Gastroesophageal sphincter (tissue), 3 donors: ENCODE results near the gene SDC1.

ENCODE experiments used
- POLR2A ChIP-seq, 2 donors: fragments of 450-650 bp; IDR thresholded peaks; one replicate each; pipeline ENCODE4 v1.6.1; 2017; ENCODE audit warnings: antibody characterized with exemption in 2 of 2, mild to moderate bottlenecking in 2 of 2, moderate library complexity in 1 of 2
- TF ChIP-seq, protein P1 (sequence below), 4 experiments: fragments of 200-600 bp in 2 of 4; fragments of 450-650 bp in 2 of 4; sonication (generic) in 1 of 4; IDR thresholded peaks; one replicate each; pipeline ENCODE4 v1.5.1; 2017 to 2019; ENCODE audit warnings: antibody characterized with exemption in 4 of 4, mild to moderate bottlenecking in 2 of 4, moderate library complexity in 2 of 4

DNA sequence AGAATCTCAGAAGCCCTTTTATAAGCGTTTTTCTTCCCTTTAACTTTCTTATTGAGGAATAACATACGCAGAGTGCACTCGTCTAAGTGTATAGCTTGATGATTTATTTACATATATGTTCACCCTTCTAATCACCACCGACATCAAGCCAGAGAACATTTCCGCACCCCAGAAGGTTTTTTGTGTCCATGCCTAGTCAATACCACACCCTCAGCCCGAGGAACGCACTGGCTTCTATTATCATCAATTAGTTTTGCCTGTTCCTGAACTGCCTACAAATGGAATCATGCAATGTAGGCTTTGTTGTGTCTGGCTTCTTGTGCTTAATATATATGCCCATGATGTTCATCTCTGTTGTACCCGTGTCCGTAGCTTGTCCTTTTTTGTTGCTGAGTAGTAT lies 27.7 kb downstream of the SDC1 start:
- no peak for TF ChIP-seq POLR2A (IDR thresholded peaks at IDR 0.05)
- TF ChIP-seq, protein P1, sequence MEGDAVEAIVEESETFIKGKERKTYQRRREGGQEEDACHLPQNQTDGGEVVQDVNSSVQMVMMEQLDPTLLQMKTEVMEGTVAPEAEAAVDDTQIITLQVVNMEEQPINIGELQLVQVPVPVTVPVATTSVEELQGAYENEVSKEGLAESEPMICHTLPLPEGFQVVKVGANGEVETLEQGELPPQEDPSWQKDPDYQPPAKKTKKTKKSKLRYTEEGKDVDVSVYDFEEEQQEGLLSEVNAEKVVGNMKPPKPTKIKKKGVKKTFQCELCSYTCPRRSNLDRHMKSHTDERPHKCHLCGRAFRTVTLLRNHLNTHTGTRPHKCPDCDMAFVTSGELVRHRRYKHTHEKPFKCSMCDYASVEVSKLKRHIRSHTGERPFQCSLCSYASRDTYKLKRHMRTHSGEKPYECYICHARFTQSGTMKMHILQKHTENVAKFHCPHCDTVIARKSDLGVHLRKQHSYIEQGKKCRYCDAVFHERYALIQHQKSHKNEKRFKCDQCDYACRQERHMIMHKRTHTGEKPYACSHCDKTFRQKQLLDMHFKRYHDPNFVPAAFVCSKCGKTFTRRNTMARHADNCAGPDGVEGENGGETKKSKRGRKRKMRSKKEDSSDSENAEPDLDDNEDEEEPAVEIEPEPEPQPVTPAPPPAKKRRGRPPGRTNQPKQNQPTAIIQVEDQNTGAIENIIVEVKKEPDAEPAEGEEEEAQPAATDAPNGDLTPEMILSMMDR (IDR thresholded peaks at IDR 0.05): no peak
